Measurements from ENCODE around the gene HP.

HP gene

GRCh38 chr16:72107371-72107770 is 53.1 kb downstream of the HP start:
- no peak overlapping the region for H3K18ac ChIP-seq (ENCODE audit: low read depth in 1 of 2, low read length in 2 of 2)
- H2BK12ac ChIP-seq (ENCODE audit: low read length in 2 of 2) = no peak overlapping the region
- H2BK15ac ChIP-seq (ENCODE audit: low read depth, poor library complexity, severe bottlenecking) = no peak overlapping the region
- H3K36me3 ChIP-seq (ENCODE audit: control insufficient read depth in 1 of 2, insufficient read depth in 2 of 2, low read depth in 1 of 2, low read length in 2 of 2) = peaks cover 93 to 100% of the 10 kb centered on the region in 2 experiments
- no peak for DNase-seq
- H2AK5ac ChIP-seq (ENCODE audit: low read length, severe bottlenecking) = no peak overlapping the region
- H3K27ac ChIP-seq (ENCODE audit: low read length, poor library complexity, severe bottlenecking) = no peak overlapping the region
- no peak overlapping the region for H2BK120ac ChIP-seq (ENCODE audit: low read depth, low read length)
- H3K4me1 ChIP-seq (ENCODE audit: control insufficient read depth, insufficient read depth, low read depth, low read length) = no peaks in the 10 kb centered on the region
- H3K4me2 ChIP-seq (ENCODE audit: low read length, poor library complexity, severe bottlenecking) = no peak overlapping the region
- H3K27me3 ChIP-seq (ENCODE audit: control insufficient read depth in 1 of 2, insufficient read depth in 1 of 2, low read length in 2 of 2) = no peaks in the 10 kb centered on the region
- no peak overlapping the region for H3K23ac ChIP-seq (ENCODE audit: low read length in 2 of 2)
- H3K9me3 ChIP-seq (ENCODE audit: control insufficient read depth, low read length) = no peaks in the 10 kb centered on the region
- H4K91ac ChIP-seq (ENCODE audit: low read length) = no peak overlapping the region
- H3K79me1 ChIP-seq (replicated peaks; ENCODE audit: low read length, poor library complexity, severe bottlenecking) = peaks cover 17% of the 10 kb centered on the region
- no peak overlapping the region for H4K8ac ChIP-seq (ENCODE audit: low read length)
- no peak overlapping the region for H3K14ac ChIP-seq (ENCODE audit: low read length in 2 of 2)
- 98% methylated on average over 17 of the region's 17 CpGs for WGBS
- no peak overlapping the region for H3K4ac ChIP-seq (ENCODE audit: low read depth in 1 of 2, low read length in 2 of 2)
- H3K9ac ChIP-seq (ENCODE audit: low read length) = no peak overlapping the region
- no peak overlapping the region for H2AFZ ChIP-seq (ENCODE audit: low read depth, low read length)
- no peak overlapping the region for H2BK5ac ChIP-seq (ENCODE audit: low read depth, low read length, poor library complexity, severe bottlenecking)
- no peak overlapping the region for H3K4me3 ChIP-seq (ENCODE audit: insufficient read depth in 1 of 2, low read depth in 1 of 2, low read length in 2 of 2)

- Histone ChIP-seq H3K4me1 (ENCODE audit: control insufficient read depth, insufficient read depth, low read depth, low read length) (no peaks in the 10 kb centered on the region), H4K91ac (ENCODE audit: low read length) (no peak overlapping the region), H3K4me3 (ENCODE audit: insufficient read depth in 1 of 2, low read depth in 1 of 2, low read length in 2 of 2) (no peak overlapping the region), H2AFZ (ENCODE audit: low read depth, low read length) (no peak overlapping the region), H3K9ac (ENCODE audit: low read length) (no peak overlapping the region), H2BK120ac (ENCODE audit: low read depth, low read length) (no peak overlapping the region), H2BK5ac (ENCODE audit: low read depth, low read length, poor library complexity, severe bottlenecking) (no peak overlapping the region), H3K36me3 (ENCODE audit: control insufficient read depth in 1 of 2, insufficient read depth in 2 of 2, low read depth in 1 of 2, low read length in 2 of 2) (peaks cover 93 to 100% of the 10 kb centered on the region in 2 experiments), H3K27me3 (ENCODE audit: control insufficient read depth in 1 of 2, insufficient read depth in 1 of 2, low read length in 2 of 2) (no peaks in the 10 kb centered on the region), H3K4me2 (ENCODE audit: low read length, poor library complexity, severe bottlenecking) (no peak overlapping the region), H3K27ac (ENCODE audit: low read length, poor library complexity, severe bottlenecking) (no peak overlapping the region), H2BK12ac (ENCODE audit: low read length in 2 of 2) (no peak overlapping the region), H2AK5ac (ENCODE audit: low read length, severe bottlenecking) (no peak overlapping the region), H4K8ac (ENCODE audit: low read length) (no peak overlapping the region), H3K23ac (ENCODE audit: low read length in 2 of 2) (no peak overlapping the region), H3K14ac (ENCODE audit: low read length in 2 of 2) (no peak overlapping the region), H3K4ac (ENCODE audit: low read depth in 1 of 2, low read length in 2 of 2) (no peak overlapping the region), H3K79me1 (replicated peaks; ENCODE audit: low read length, poor library complexity, severe bottlenecking) (peaks cover 11% of the 10 kb centered on the region), H2BK15ac (ENCODE audit: low read depth, poor library complexity, severe bottlenecking) (no peak overlapping the region), H3K9me3 (ENCODE audit: control insufficient read depth, low read length) (no peaks in the 10 kb centered on the region), H3K18ac (ENCODE audit: low read depth in 1 of 2, low read length in 2 of 2) (no peak overlapping the region)
- DNase-seq = no peak
- WGBS = 95% methylated on average over 16 of the region's 16 CpGs
Measured at GRCh38 chr16:72108353-72109102, 54.2 kb downstream of the HP start.

- Histone ChIP-seq H3K4ac (ENCODE audit: low read depth in 1 of 2, low read length in 2 of 2) (no peak overlapping the region), H3K4me2 (ENCODE audit: low read length, poor library complexity, severe bottlenecking) (no peak overlapping the region), H3K9ac (ENCODE audit: low read length) (no peak overlapping the region), H2BK12ac (ENCODE audit: low read length in 2 of 2) (no peak overlapping the region), H3K36me3 (ENCODE audit: control insufficient read depth in 1 of 2, insufficient read depth in 2 of 2, low read depth in 1 of 2, low read length in 2 of 2) (peaks cover 86 to 93% of the 10 kb centered on the region in 2 experiments), H4K91ac (ENCODE audit: low read length) (no peak overlapping the region), H4K8ac (ENCODE audit: low read length) (no peak overlapping the region), H2AK5ac (ENCODE audit: low read length, severe bottlenecking) (no peak overlapping the region), H3K79me1 (replicated peaks; ENCODE audit: low read length, poor library complexity, severe bottlenecking) (peaks cover 7% of the 10 kb centered on the region), H3K9me3 (ENCODE audit: control insufficient read depth, low read length) (no peaks in the 10 kb centered on the region), H2AFZ (ENCODE audit: low read depth, low read length) (no peak overlapping the region), H3K4me1 (ENCODE audit: control insufficient read depth, insufficient read depth, low read depth, low read length) (no peaks in the 10 kb centered on the region), H3K18ac (ENCODE audit: low read depth in 1 of 2, low read length in 2 of 2) (no peak overlapping the region), H2BK120ac (ENCODE audit: low read depth, low read length) (no peak overlapping the region), H3K27me3 (ENCODE audit: control insufficient read depth in 1 of 2, insufficient read depth in 1 of 2, low read length in 2 of 2) (no peaks in the 10 kb centered on the region), H3K23ac (ENCODE audit: low read length in 2 of 2) (no peak overlapping the region), H3K14ac (ENCODE audit: low read length in 2 of 2) (no peak overlapping the region), H2BK15ac (ENCODE audit: low read depth, poor library complexity, severe bottlenecking) (no peak overlapping the region), H3K27ac (ENCODE audit: low read length, poor library complexity, severe bottlenecking) (no peak overlapping the region), H3K4me3 (ENCODE audit: insufficient read depth in 1 of 2, low read depth in 1 of 2, low read length in 2 of 2) (no peak overlapping the region), H2BK5ac (ENCODE audit: low read depth, low read length, poor library complexity, severe bottlenecking) (no peak overlapping the region)
- no peak for DNase-seq
- WGBS = over 99% methylated on average over 12 of the region's 12 CpGs
Measured at GRCh38 chr16:72109300-72109699, 55.0 kb downstream of the HP start.

GRCh38 chr16:72109966-72110530 is 55.7 kb downstream of the HP start:
- Histone ChIP-seq H2BK5ac (ENCODE audit: low read depth, low read length, poor library complexity, severe bottlenecking) (no peak overlapping the region), H3K9me3 (ENCODE audit: control insufficient read depth, low read length) (no peaks in the 10 kb centered on the region), H3K4me2 (ENCODE audit: low read length, poor library complexity, severe bottlenecking) (no peak overlapping the region), H2AFZ (ENCODE audit: low read depth, low read length) (no peak overlapping the region), H3K36me3 (ENCODE audit: control insufficient read depth in 1 of 2, insufficient read depth in 2 of 2, low read depth in 1 of 2, low read length in 2 of 2) (peaks cover 78 to 85% of the 10 kb centered on the region in 2 experiments), H4K91ac (ENCODE audit: low read length) (no peak overlapping the region), H3K4me3 (ENCODE audit: insufficient read depth in 1 of 2, low read depth in 1 of 2, low read length in 2 of 2) (no peak overlapping the region), H2AK5ac (ENCODE audit: low read length, severe bottlenecking) (no peak overlapping the region), H3K27ac (ENCODE audit: low read length, poor library complexity, severe bottlenecking) (no peak overlapping the region), H3K27me3 (ENCODE audit: control insufficient read depth in 1 of 2, insufficient read depth in 1 of 2, low read length in 2 of 2) (no peaks in the 10 kb centered on the region), H3K23ac (ENCODE audit: low read length in 2 of 2) (no peak overlapping the region), H3K79me1 (replicated peaks; ENCODE audit: low read length, poor library complexity, severe bottlenecking) (peaks cover 5% of the 10 kb centered on the region), H3K4ac (ENCODE audit: low read depth in 1 of 2, low read length in 2 of 2) (no peak overlapping the region), H3K4me1 (ENCODE audit: control insufficient read depth, insufficient read depth, low read depth, low read length) (no peaks in the 10 kb centered on the region), H3K18ac (ENCODE audit: low read depth in 1 of 2, low read length in 2 of 2) (no peak overlapping the region), H3K9ac (ENCODE audit: low read length) (no peak overlapping the region), H4K8ac (ENCODE audit: low read length) (no peak overlapping the region), H2BK15ac (ENCODE audit: low read depth, poor library complexity, severe bottlenecking) (no peak overlapping the region), H2BK120ac (ENCODE audit: low read depth, low read length) (no peak overlapping the region), H2BK12ac (ENCODE audit: low read length in 2 of 2) (no peak overlapping the region), H3K14ac (ENCODE audit: low read length in 2 of 2) (no peak overlapping the region)
- DNase-seq = no peak
- WGBS = 98% methylated on average over 12 of the region's 12 CpGs

All from mesenchymal stem cell (in vitro differentiated cells and primary cell).